Measurements from ENCODE around the gene RAB27A.

RAB27A gene

DNA sequence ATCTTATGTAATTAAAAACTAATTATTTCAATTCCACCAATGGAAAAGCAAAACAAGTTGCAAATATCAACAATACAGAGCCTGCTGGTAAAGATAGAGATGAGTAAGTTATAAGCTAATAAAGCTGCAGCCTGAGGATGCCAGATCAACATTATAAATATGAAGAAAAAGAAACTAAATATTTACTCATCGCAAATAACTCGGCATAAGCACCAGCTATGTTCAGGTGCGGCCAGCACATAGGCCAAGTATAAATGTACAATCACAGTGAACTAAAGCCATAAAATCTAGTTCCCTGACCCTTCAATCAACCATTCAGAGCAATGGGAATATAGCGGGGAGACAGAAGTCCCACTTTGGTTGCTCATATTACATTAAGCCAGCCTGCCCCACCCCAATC lies 85.1 kb downstream of the RAB27A start:
- Mint-ChIP-seq H3K4me3 (no peak overlapping the region), H3K27me3 (ENCODE audit: low read depth) (no peaks in the 10 kb centered on the region), H3K27ac (no peak overlapping the region), H3K4me1 (ENCODE audit: low read depth) (peaks cover 3% of the 10 kb centered on the region), H3K36me3 (ENCODE audit: low read depth) (peaks cover 18% of the 10 kb centered on the region), H3K9me3 (no peaks in the 10 kb centered on the region)
- no peak for DNase-seq (ENCODE audit: low spot score)

DNA sequence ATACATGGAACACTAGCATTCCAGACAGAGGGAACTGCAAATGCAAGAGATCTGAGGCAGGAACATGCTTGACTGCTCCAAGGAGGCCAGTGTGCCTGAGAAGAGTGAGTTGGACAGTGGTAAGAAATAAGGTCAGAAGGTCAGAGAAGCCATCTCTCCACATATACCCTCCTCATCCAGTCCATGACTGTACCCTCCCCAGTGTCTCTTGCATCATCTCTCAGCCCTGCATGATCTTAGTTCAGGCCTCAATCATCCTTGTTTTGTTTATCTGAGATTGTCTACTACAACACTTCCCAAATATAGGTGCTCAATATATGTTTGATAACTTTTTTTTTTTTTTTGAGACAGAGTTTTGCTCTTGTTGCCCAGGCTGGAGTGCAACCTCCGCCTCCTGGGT lies 87.4 kb downstream of the RAB27A start:
- Mint-ChIP-seq H3K4me3 (no peak overlapping the region), H3K9me3 (peaks cover 6% of the 10 kb centered on the region), H3K27me3 (ENCODE audit: low read depth) (no peaks in the 10 kb centered on the region), H3K27ac (no peak overlapping the region), H3K36me3 (ENCODE audit: low read depth) (peaks cover 23% of the 10 kb centered on the region), H3K4me1 (ENCODE audit: low read depth) (peaks cover 9% of the 10 kb centered on the region)
- no peak for DNase-seq (ENCODE audit: low spot score)

DNA sequence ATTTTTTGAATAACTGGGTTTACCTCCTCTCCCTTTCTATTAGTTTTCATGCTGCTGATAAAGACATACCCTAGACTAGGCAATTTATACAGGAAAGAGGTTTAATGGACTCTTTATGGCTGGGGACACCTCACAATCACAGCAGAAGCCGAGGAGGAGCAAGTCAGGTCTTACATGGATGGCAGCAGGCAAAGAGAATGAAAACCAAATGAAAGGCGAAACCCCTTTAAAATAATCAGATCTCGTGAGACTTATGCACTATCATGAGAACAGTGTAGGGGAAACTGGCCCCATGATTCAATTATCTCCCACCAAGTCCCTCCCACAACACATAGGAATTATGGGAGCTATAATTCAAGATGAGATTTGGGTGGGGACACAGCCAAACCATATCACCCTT lies 90.9 kb downstream of the RAB27A start:
- Mint-ChIP-seq H3K4me3 (peak overlapping the region; percentile 20), H3K9me3 (peaks cover 6% of the 10 kb centered on the region), H3K27me3 (ENCODE audit: low read depth) (no peaks in the 10 kb centered on the region), H3K27ac (no peak overlapping the region), H3K4me1 (ENCODE audit: low read depth) (peaks cover 9% of the 10 kb centered on the region), H3K36me3 (ENCODE audit: low read depth) (peaks cover 16% of the 10 kb centered on the region)
- no peak for DNase-seq (ENCODE audit: low spot score)

DNA sequence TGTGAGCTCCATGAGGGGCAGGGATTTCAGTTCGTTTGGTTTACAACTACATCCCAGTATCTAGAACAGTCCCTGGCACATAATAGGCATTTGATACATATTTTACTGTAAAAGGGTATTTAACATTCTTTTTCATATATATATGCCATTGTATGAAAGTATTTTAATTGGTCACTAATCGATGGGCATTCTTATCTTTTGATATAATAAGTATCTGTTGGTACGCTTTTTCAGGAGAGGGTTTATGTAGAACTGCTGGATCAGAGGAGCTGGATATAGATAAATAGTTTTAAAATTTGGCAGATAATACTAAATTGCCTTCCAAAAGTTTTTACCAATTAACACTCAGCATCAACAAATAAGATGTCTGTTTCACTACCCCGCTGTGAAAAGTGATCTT lies 91.9 kb downstream of the RAB27A start:
- peaks cover 19% of the 10 kb centered on the region for H3K36me3 Mint-ChIP-seq (ENCODE audit: low read depth)
- H3K9me3 Mint-ChIP-seq, result peaks cover 6% of the 10 kb centered on the region
- H3K27ac Mint-ChIP-seq, result no peak overlapping the region
- no peak overlapping the region for H3K4me3 Mint-ChIP-seq
- H3K27me3 Mint-ChIP-seq (ENCODE audit: low read depth), result no peaks in the 10 kb centered on the region
- peaks cover 15% of the 10 kb centered on the region for H3K4me1 Mint-ChIP-seq (ENCODE audit: low read depth)
- DNase-seq (ENCODE audit: low spot score), result no peak

DNA sequence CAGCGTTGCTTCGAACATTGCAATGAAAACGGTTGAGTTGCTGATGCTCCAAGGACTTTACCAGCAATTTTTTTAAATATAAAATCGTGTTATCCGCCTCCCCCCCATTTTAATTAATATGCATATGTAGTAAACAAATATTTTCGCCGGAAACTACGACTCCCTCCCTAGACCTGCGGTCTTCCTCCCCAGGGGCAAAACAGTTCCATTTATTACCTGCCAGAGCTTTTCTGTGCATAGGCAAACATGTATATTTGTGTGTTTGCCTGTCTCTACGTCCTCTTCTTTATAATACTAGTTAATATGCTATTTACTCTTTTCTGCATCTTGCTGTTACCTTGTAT lies 92.3 kb downstream of the RAB27A start:
- Mint-ChIP-seq H3K9me3 (peaks cover 6% of the 10 kb centered on the region), H3K27me3 (ENCODE audit: low read depth) (no peaks in the 10 kb centered on the region), H3K4me1 (ENCODE audit: low read depth) (peaks cover 15% of the 10 kb centered on the region), H3K27ac (no peak overlapping the region), H3K36me3 (ENCODE audit: low read depth) (peaks cover 19% of the 10 kb centered on the region), H3K4me3 (no peak overlapping the region)
- no peak for DNase-seq (ENCODE audit: low spot score)

DNA sequence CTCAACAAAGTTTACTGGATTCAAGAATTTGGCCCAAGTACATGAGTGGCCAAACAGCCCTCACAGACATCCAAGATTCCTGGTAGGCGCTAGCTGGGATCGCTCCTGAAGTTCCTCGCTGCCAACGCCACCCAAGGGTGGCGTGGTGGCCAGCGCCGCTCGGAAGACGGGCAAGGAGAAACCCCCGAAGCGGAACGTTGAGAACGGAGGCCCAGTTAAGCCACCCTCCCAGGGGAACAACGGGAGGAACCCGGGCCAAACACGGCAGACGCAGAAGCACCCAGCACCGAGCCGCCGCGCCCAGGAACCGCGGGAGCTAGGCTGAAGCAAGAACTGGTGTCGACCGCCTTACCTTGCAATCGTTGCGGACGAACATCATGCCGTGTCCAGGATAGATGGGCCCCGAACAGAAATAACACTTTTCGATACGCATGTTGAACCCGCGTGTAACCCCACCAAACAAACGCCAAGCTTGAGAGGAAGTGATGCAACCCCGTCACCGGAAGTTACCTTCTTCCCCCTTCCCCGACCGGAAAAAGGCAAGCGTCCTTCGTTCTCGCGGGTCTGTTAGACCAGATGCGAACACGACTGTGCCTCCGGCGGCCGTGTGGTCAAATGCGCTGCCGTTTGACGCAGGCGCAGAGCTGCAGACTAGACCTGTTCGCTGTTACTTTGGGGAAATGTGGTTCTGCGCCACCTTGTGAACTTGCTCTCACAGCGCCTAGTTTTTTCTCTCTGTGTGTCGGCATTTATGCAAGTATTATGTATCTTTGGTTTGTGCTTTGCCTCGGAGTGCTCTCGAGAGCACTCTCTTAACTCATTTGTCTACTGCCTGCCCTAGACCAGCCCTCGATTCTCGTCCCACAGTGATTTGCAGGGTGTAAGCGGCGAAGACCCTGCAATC lies 92.9 kb downstream of the RAB27A start, which contains the start of gene RSL24D1:
Gene RSL24D1, minus strand, starts transcription at position 484 of the 904 bp plus-strand sequence. Its CDS starts 51 bp downstream, at position 433.
- H3K4me3 Mint-ChIP-seq, result no peak within 1 kb of the TSS
- peak; percentile 95 for DNase-seq (ENCODE audit: low spot score)
- H3K4me1 Mint-ChIP-seq (ENCODE audit: low read depth), result peaks cover 15% of the 10 kb centered on the region
- H3K27me3 Mint-ChIP-seq (ENCODE audit: low read depth), result no peaks in the 10 kb centered on the region
- peaks cover 6% of the 10 kb centered on the region for H3K9me3 Mint-ChIP-seq
- peaks cover 16% of the 10 kb centered on the region for H3K36me3 Mint-ChIP-seq (ENCODE audit: low read depth)
- no peak within 1 kb of the TSS for H3K27ac Mint-ChIP-seq

DNA sequence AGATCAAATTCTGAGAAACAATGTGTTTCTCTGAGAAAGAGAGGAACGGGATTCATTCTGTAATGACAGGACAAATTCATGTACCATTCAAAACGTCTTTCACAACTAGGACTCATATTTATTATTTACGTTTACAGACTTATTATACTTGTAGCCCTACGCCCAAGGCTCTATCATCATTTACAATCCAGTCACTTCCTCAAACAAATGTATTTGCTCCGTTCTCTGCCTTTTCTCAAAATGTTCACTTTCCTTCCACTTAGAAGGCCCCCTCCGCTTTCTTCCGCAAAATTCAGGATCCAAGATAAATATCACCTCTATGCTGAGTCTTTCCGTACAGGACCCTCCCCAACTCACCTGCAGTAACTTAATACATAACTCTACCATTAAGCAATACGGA lies 93.6 kb downstream of the RAB27A start:
- DNase-seq (ENCODE audit: low spot score), result no peak
- peaks cover 6% of the 10 kb centered on the region for H3K9me3 Mint-ChIP-seq
- H3K4me1 Mint-ChIP-seq (ENCODE audit: low read depth), result peaks cover 18% of the 10 kb centered on the region
- H3K27ac Mint-ChIP-seq, result no peak overlapping the region
- H3K4me3 Mint-ChIP-seq, result no peak overlapping the region
- peaks cover 22% of the 10 kb centered on the region for H3K36me3 Mint-ChIP-seq (ENCODE audit: low read depth)
- no peaks in the 10 kb centered on the region for H3K27me3 Mint-ChIP-seq (ENCODE audit: low read depth)

DNA sequence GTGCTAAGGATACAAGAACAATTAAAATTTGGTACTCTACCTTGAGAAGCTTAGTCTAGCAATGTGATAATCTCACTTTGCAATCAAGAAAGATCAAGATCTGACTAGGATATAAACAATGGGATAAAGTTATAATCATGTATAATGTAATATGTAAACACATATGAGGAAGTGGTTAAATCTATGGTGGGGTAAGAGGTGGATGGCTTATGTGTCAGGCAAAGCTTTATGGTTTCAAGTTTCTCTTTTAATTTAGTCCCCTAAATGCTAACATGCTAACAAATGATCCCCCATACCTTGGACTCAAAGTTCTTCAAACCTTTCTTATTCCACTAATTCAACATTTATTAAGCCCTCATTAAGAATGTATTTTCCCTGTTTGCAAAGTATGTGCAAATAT lies 95.4 kb downstream of the RAB27A start:
- Mint-ChIP-seq H3K27ac (no peak overlapping the region), H3K4me3 (no peak overlapping the region), H3K4me1 (ENCODE audit: low read depth) (peaks cover 13% of the 10 kb centered on the region), H3K27me3 (ENCODE audit: low read depth) (no peaks in the 10 kb centered on the region), H3K36me3 (ENCODE audit: low read depth) (peaks cover 26% of the 10 kb centered on the region), H3K9me3 (peaks cover 4% of the 10 kb centered on the region)
- DNase-seq (ENCODE audit: low spot score), result no peak

DNA sequence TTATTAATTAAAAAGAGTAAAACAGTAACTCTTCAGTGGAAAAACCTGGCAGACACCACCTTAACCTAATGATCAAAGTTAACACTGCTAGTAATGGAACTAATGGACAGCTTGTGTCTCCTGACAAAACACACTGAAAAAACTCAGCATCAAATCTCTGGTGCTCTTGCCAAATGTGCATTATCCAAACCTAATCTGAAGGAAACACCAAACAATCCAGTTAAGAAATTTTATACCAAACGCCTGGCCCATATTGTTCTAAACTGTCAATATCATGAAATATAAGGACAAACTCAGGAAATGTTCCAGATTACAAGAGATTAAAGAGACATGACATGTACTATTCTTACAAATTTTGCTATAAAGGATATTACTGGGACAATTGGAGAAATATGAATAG lies 103.3 kb downstream of the RAB27A start:
- H3K27ac Mint-ChIP-seq, result no peak overlapping the region

DNA sequence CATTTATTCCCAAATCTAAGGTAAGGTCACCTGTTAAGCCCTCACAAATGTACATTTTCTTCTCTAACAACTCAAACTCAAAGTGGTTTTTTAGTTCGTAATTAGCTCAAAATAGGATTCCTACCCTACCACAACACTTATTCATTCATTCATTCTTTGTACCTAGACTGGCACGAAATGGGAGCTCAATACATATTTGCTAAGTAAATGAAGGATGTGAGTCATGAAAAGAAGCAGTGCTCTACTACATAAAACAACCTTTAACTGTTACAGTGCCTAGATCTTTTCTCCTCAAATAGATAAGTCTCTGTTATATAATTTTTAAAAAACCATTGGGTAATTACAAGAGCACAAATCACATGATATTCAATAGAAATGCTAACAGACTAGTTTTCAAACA lies 105.9 kb downstream of the RAB27A start:
- H3K9me3 Mint-ChIP-seq, result no peaks in the 10 kb centered on the region
- H3K27ac Mint-ChIP-seq, result no peak overlapping the region
- peaks cover 22% of the 10 kb centered on the region for H3K4me1 Mint-ChIP-seq (ENCODE audit: low read depth)
- H3K27me3 Mint-ChIP-seq (ENCODE audit: low read depth), result no peaks in the 10 kb centered on the region
- DNase-seq (ENCODE audit: low spot score), result no peak
- peaks cover 57% of the 10 kb centered on the region for H3K36me3 Mint-ChIP-seq (ENCODE audit: low read depth)
- no peak overlapping the region for H3K4me3 Mint-ChIP-seq

More for the DNA sequence above, 103.3 kb downstream of the RAB27A start:
- H3K36me3 Mint-ChIP-seq (ENCODE audit: low read depth), result peaks cover 61% of the 10 kb centered on the region
- H3K4me3 Mint-ChIP-seq, result no peak overlapping the region
- DNase-seq (ENCODE audit: low spot score), result no peak
- H3K4me1 Mint-ChIP-seq (ENCODE audit: low read depth), result peaks cover 24% of the 10 kb centered on the region
- no peaks in the 10 kb centered on the region for H3K27me3 Mint-ChIP-seq (ENCODE audit: low read depth)
- no peaks in the 10 kb centered on the region for H3K9me3 Mint-ChIP-seq

DNA sequence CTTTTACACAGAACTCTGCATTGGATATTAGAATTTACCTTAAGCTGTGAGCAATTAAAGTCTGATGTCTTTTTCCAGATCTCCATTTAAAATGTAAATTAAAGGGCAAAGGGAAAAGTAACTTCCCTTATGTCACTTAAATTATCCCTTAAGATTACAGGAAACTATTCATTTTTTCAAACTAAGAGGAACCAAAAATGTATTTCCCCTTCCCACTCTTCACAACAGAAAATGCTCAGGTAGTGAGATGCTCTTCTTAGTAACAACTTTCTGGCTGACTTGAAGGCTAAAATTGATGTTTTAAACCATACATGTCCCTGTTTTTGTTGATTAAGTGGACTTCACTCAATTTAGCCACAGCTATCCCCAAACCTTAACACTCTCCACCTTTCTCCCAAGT lies 110.5 kb downstream of the RAB27A start:
- Mint-ChIP-seq H3K4me3 (no peak overlapping the region), H3K27me3 (ENCODE audit: low read depth) (no peaks in the 10 kb centered on the region), H3K9me3 (no peaks in the 10 kb centered on the region), H3K4me1 (ENCODE audit: low read depth) (no peaks in the 10 kb centered on the region), H3K27ac (no peak overlapping the region), H3K36me3 (ENCODE audit: low read depth) (peaks cover 33% of the 10 kb centered on the region)
- no peak for DNase-seq (ENCODE audit: low spot score)

DNA sequence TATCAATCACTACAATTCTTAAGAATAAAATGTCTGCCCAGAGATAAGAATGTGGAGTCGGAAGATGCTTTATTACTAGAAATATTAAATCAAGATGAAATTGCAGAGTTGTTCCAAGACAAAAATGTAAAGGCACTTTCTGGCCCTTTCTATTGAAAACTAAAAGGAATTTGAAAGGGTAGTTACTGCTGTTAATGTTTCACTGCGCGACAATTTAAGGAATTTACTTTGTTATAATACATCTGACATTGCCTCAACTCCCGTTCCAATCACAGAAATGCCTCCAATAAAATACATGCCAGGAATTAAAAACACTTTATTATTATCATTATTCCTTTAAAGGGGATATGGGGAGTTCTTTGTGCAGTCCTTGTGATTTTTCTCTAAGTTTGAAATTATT lies 119.3 kb downstream of the RAB27A start:
- H3K4me1 Mint-ChIP-seq (ENCODE audit: low read depth), result peaks cover 2% of the 10 kb centered on the region
- no peaks in the 10 kb centered on the region for H3K9me3 Mint-ChIP-seq
- no peak overlapping the region for H3K27ac Mint-ChIP-seq
- DNase-seq (ENCODE audit: low spot score), result no peak
- no peak overlapping the region for H3K4me3 Mint-ChIP-seq
- no peaks in the 10 kb centered on the region for H3K27me3 Mint-ChIP-seq (ENCODE audit: low read depth)
- no peaks in the 10 kb centered on the region for H3K36me3 Mint-ChIP-seq (ENCODE audit: low read depth)

DNA sequence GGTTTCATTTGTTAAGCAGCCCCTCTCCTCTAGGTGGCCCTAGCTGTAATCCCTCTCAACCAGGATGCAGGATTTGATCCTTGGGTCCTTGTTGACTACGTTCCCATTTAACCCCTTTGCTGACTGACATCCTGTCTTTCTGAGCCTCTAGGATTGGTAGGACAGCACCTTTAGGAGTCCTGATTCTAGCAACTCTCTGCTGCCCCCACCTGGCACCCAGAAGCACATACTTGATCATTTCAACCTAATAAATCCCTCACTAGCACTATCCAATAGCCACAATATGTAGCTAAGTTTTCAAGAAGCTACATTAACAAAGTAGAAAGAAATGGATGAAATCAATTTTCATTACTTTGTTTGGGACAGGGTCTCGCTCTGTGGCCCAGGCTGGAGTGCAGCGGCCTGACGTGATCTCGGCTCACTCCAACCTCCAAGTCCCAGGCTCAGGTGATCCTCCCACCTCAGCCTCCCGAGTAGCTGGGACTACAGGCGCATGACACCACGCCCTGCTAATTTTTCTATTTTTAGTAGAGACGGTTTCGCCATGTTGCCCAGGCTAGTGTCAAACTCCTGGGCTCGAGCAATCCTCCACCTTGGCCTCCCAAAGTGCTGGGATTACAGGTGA lies 121.2 kb downstream of the RAB27A start:
- Mint-ChIP-seq H3K9me3 (no peaks in the 10 kb centered on the region), H3K4me1 (ENCODE audit: low read depth) (peaks cover 2% of the 10 kb centered on the region), H3K4me3 (no peak overlapping the region), H3K27me3 (ENCODE audit: low read depth) (no peaks in the 10 kb centered on the region), H3K27ac (no peak overlapping the region), H3K36me3 (ENCODE audit: low read depth) (no peaks in the 10 kb centered on the region)
- peak; percentile 19 for DNase-seq (ENCODE audit: low spot score)

DNA sequence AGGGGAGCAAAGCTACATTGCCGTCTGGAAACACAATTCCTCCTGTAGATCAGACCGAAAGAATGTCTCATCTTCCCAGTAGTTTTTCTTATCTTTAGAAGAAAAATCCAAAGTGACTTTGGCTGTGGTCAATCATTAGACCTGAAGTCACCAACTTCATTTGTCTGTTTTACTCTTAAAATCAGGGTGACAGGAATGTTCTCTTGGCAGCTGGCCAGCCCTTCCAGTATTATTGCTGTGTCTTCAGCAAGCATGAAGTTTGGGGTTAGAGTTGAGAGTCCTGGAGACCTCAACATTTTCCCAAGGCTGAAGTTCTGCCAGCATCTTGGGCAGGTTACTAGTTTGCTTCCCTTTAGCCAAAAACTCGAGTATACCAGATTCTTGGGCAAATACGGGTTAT lies 125.3 kb downstream of the RAB27A start:
- Mint-ChIP-seq H3K27ac (no peak overlapping the region), H3K9me3 (no peaks in the 10 kb centered on the region), H3K27me3 (ENCODE audit: low read depth) (no peaks in the 10 kb centered on the region), H3K36me3 (ENCODE audit: low read depth) (no peaks in the 10 kb centered on the region), H3K4me3 (no peak overlapping the region), H3K4me1 (ENCODE audit: low read depth) (peaks cover 2% of the 10 kb centered on the region)
- DNase-seq (ENCODE audit: low spot score), result no peak
